HepG2 (cell line): ENCODE measurements around the gene MED28. TPM values are rescaled to one million over a fixed set of nuclear protein-coding genes. Genes with fewer than 3 reads are reported as not detected.

Experiments
- E2F1 ChIP-seq: sonication (generic); formaldehyde crosslinking; IDR thresholded peaks from 2 replicates; pipeline ENCODE4 v1.5.0; 2020; ENCODE audit warnings: missing genetic modification reagents
- FOXA1 ChIP-seq, 2 experiments: fragments of 450-650 bp in 1 of 2; sonication (generic) in 1 of 2; formaldehyde crosslinking in 1 of 2; IDR thresholded peaks; 2 replicates each; pipeline versions ENCODE4 v1.4.0 to v1.6.1; 2016 to 2020; ENCODE audit warnings: missing genetic modification reagents in 1 of 2
- GLMP ChIP-seq: sonication (generic); formaldehyde crosslinking; IDR thresholded peaks from 2 replicates; pipeline ENCODE4 v1.9.0; 2021; ENCODE audit warnings: missing genetic modification reagents, mild to moderate bottlenecking, borderline replicate concordance
- HNRNPL ChIP-seq: fragments of 200-400 bp; formaldehyde crosslinking; IDR thresholded peaks from 2 replicates; pipeline ENCODE4 v1.6.1; 2017; ENCODE audit warnings: mild to moderate bottlenecking, low read depth, low read length
- MIER3 ChIP-seq: IDR thresholded peaks from 2 replicates; pipeline ENCODE4 v1.6.1; 2016; ENCODE audit warnings: missing compliant biosample characterization, borderline replicate concordance
- MXD4 ChIP-seq: IDR thresholded peaks from 2 replicates; pipeline ENCODE4 v1.6.1; 2016; ENCODE audit warnings: mild to moderate bottlenecking, missing biosample characterization, missing genetic modification reagents
- NCOR1 ChIP-seq: fragments of 200-600 bp; sonication (generic); IDR thresholded peaks from 2 replicates; pipeline ENCODE4 v1.7.0; 2017; ENCODE audit warnings: antibody characterized with exemption, low read length, borderline replicate concordance
- PPARG ChIP-seq: conservative IDR thresholded peaks from 2 replicates; pipeline ENCODE4 v1.6.1; 2016; ENCODE audit warnings: missing biosample characterization, missing genetic modification reagents
- SMAD1 ChIP-seq: sonication (generic); formaldehyde crosslinking; IDR thresholded peaks from 2 replicates; pipeline ENCODE4 v1.4.0; 2020; ENCODE audit warnings: missing genetic modification reagents, low read depth, mild to moderate bottlenecking, borderline replicate concordance
- TBL1XR1 ChIP-seq: fragments of 150-350 bp; IDR thresholded peaks from 2 replicates; pipeline ENCODE4 v1.6.1; 2014; ENCODE audit warnings: borderline replicate concordance, low read length; ENCODE audit not compliant: partially characterized antibody
- ZBTB7A ChIP-seq: sonication (generic); formaldehyde crosslinking; IDR thresholded peaks from 2 replicates; pipeline ENCODE4 v1.8.0; 2022; ENCODE audit warnings: mild to moderate bottlenecking, missing genetic modification reagents
- ZNF383 ChIP-seq: sonication (generic); formaldehyde crosslinking; IDR thresholded peaks from 2 replicates; pipeline ENCODE4 v1.4.0; 2020; ENCODE audit warnings: missing genetic modification reagents, mild to moderate bottlenecking, borderline replicate concordance
- ZNF441 ChIP-seq: sonication (generic); formaldehyde crosslinking; IDR thresholded peaks from 2 replicates; pipeline ENCODE4 v1.7.0; 2021; ENCODE audit warnings: missing genetic modification reagents, borderline replicate concordance
- ZNF512B ChIP-seq: sonication (generic); formaldehyde crosslinking; IDR thresholded peaks from 2 replicates; pipeline ENCODE4 v1.5.1; 2020; ENCODE audit warnings: missing genetic modification reagents, mild to moderate bottlenecking, borderline replicate concordance
- ZNF615 ChIP-seq: sonication (generic); formaldehyde crosslinking; IDR thresholded peaks from 2 replicates; pipeline ENCODE4 v1.5.0; 2020; ENCODE audit warnings: mild to moderate bottlenecking, missing genetic modification reagents, borderline replicate concordance
- ZNF678 ChIP-seq: sonication (generic); formaldehyde crosslinking; IDR thresholded peaks from 2 replicates; pipeline ENCODE4 v1.4.0; 2020; ENCODE audit warnings: mild to moderate bottlenecking, missing genetic modification reagents
- ZNF800 ChIP-seq: sonication (generic); formaldehyde crosslinking; IDR thresholded peaks from 2 replicates; pipeline ENCODE4 v1.4.0; 2020; ENCODE audit warnings: missing genetic modification reagents
- polyA plus RNA-seq, 8 experiments: library from polyadenylated mRNA; depleted of rRNA in 3 of 8; stranded (reverse) in 7 of 8; unstranded in 1 of 8; fragments of >200 nt; fragmentation: Illumina TruSeq in 4 of 8; extraction: Trizol in 4 of 8; gene quantifications; 2 replicates each; pipeline versions ENCODE4 v1.2.1 to v1.2.3, GENCODE V29; 2011 to 2016; ENCODE audit warnings: low read depth in 4 of 8, missing spikeins in 1 of 8, mixed read lengths in 1 of 8; ENCODE audit not compliant: insufficient read depth in 1 of 8
- total RNA-seq, 5 experiments: library from RNA; depleted of rRNA; stranded (reverse); fragments of >200 nt; fragmentation: Illumina TruSeq; extraction: Trizol; gene quantifications; 2 replicates each; pipeline ENCODE4 v1.2.3, GENCODE V29; 2016; ENCODE audit warnings: low read depth in 1 of 5

The MED28 gene
- total and polyA plus RNA-seq, 2 of the 13 experiments (the other 11 are each of a cell fraction or from before 2014, with no cell fraction given) = 41.3 to 65.7 TPM

- TF ChIP-seq NCOR1 (no peak; the same call in 1 of the 2 replicates), FOXA1 (IDR thresholded peaks at IDR 0.05) (no peak), FOXA1 (CRISPR knock-in tag; IDR thresholded peaks at IDR 0.05) (no peak), ZNF441 (CRISPR knock-in tag) (peak; percentile 78; the same call in 1 of the 2 replicates), ZBTB7A (peak; percentile 63; the same call in 1 of the 2 replicates), E2F1 (peak; percentile 75), ZNF383 (CRISPR knock-in tag) (no peak), GLMP (CRISPR knock-in tag) (no peak), HNRNPL (0 out of 2 replicates have a peak, but pooled peaks have one; percentile 25), PPARG (CRISPR knock-in tag) (no peak; the same call in 1 of the 2 replicates), ZNF615 (peak; percentile 77; the same call in 1 of the 2 replicates), SMAD1 (CRISPR knock-in tag) (peak; percentile 81; the same call in 1 of the 2 replicates), MIER3 (CRISPR knock-in tag) (peak; percentile 50; the same call in 1 of the 2 replicates), MXD4 (CRISPR knock-in tag) (peak; percentile 98), ZNF800 (CRISPR knock-in tag) (no peak), ZNF678 (CRISPR knock-in tag) (no peak), TBL1XR1 (no peak), ZNF512B (no peak)
Observed at GRCh38 chr4:17576932-17577664, 37.3 kb upstream of the MED28 start, which contains the start of gene LAP3 (continued).
